ENCODE results near the gene DCHS2.

Gene DCHS2

GRCh38 chr4:154183264-154183663, 308.3 kb downstream of the DCHS2 start:
- TF ChIP-seq SUZ12 (IDR thresholded peaks at IDR 0.05; ENCODE audit: extremely low read depth, insufficient read depth, insufficient read length) (no peak), YY1 (IDR thresholded peaks at IDR 0.05; ENCODE audit: insufficient read depth, insufficient read length) (no peak), ZNF274 (IDR thresholded peaks at IDR 0.05; ENCODE audit: low read depth, low read length) (no peak)
- Histone ChIP-seq H3K9me3 (ENCODE audit: insufficient read depth, low read length) (no peaks in the 10 kb centered on the region), H3K4me3 (ENCODE audit: insufficient read length, low read depth) (no peak overlapping the region), H3K9ac (ENCODE audit: insufficient read length, low read depth) (no peak overlapping the region), H3K27me3 (ENCODE audit: insufficient read depth, insufficient read length) (no peaks in the 10 kb centered on the region), H3K36me3 (ENCODE audit: insufficient read depth, insufficient read length, low read length) (no peaks in the 10 kb centered on the region), H3K4me1 (ENCODE audit: insufficient read depth, insufficient read length) (peaks cover 2% of the 10 kb centered on the region)
- no peak for DNase-seq (ENCODE audit: low read depth, low spot score)

Data from NT2/D1 (cell line).